GM13977 (cell line): ENCODE data around the gene CDK19.

Source experiments
- DNase-seq: peaks from one replicate; pipeline ENCODE4 v3.0.0; 2012; ENCODE audit warnings: low spot score
- in situ Hi-C: fragments of 300-500 bp; cut with MboI; formaldehyde crosslinking; loops from one replicate; pipeline ENCODE4 v1.12.0; 2022; ENCODE audit warnings: low sequenced_read_pairs, low pct_unique_long_range_greater_than_20kb, mixed read lengths, inconsistent platforms; ENCODE audit not compliant: unreplicated experiment
- TF ChIP-seq, protein P1 (sequence below): IDR thresholded peaks from 2 replicates; pipeline ENCODE4 v1.5.1; 2012; ENCODE audit warnings: mild to moderate bottlenecking, control low read depth; ENCODE audit not compliant: insufficient read depth; ENCODE audit errors: extremely low read depth, missing control alignments

CDK19 gene

DNA sequence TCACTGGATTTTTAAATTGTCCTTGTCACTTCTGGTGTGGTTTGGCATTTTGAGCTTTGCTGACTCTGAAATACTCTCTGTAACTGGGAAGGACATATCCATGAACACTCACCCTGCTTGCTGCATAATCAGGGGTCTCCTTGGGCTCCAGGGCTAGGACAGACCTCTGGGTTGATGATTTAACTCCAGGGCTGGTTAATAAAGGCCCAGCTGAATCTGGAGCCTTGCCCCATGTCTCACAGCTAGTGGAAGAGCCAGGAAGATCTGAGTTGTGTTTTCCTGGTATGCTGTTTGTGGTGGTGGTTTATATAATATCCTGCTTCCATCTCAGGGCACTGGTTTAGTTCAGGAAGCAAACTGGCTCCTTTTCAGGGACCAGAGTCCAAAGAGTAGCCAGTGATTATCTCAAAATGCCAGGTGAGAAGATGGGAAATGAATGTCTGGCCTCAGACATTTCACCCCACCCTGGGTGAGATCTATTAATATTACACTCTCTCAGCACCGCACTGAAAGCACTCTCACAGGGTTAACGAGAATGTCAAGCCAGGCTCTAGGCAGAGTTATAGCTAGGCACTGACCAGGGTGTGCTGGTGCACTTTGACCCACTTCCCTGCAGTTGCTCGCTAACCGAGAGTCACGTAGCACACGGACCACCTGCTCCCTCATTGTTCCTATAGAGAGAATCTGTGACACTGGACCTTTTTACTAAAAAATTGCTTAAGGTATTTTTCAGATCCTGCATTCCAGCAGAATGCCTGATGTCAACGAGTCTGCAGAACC is 248.7 kb downstream of the CDK19 start:
- in situ Hi-C loops: no loop called here
- TF ChIP-seq, protein P1, sequence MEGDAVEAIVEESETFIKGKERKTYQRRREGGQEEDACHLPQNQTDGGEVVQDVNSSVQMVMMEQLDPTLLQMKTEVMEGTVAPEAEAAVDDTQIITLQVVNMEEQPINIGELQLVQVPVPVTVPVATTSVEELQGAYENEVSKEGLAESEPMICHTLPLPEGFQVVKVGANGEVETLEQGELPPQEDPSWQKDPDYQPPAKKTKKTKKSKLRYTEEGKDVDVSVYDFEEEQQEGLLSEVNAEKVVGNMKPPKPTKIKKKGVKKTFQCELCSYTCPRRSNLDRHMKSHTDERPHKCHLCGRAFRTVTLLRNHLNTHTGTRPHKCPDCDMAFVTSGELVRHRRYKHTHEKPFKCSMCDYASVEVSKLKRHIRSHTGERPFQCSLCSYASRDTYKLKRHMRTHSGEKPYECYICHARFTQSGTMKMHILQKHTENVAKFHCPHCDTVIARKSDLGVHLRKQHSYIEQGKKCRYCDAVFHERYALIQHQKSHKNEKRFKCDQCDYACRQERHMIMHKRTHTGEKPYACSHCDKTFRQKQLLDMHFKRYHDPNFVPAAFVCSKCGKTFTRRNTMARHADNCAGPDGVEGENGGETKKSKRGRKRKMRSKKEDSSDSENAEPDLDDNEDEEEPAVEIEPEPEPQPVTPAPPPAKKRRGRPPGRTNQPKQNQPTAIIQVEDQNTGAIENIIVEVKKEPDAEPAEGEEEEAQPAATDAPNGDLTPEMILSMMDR: no peak
- no peak for DNase-seq

DNA sequence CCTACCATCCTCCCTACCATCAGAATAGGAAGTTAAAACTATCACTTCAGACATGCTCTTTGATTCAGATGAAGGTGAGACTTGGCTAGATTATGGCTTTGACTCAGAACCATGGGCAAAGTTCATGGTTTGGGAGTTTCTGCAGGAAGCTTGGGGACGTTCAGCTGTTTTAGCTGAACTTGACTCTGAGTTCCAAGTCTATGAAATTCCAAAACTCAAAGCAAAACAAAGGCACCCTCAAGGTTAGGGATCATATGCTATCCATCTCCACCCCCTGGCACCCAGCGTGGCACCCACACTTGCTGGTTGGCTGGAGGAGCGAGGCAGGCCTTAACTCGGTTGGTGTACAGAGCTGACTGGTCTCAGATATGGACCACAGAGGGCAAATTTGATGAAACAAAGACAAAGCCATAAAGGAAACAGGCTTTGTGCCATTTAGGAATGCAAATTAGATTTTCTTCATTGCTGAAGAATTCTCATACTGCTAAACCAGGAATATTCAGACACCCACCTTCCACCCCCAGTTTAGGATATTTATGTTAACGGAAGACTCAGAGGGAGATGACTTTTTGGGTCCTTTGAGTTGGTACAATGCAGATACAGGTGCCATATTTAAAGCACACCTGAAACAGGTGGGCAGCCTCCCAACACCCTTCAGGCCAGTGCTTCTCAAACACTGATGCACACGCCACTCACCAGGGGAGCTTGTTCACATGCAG is 250.4 kb downstream of the CDK19 start:
- in situ Hi-C loops: no loop called here
- DNase-seq: no peak

DNA sequence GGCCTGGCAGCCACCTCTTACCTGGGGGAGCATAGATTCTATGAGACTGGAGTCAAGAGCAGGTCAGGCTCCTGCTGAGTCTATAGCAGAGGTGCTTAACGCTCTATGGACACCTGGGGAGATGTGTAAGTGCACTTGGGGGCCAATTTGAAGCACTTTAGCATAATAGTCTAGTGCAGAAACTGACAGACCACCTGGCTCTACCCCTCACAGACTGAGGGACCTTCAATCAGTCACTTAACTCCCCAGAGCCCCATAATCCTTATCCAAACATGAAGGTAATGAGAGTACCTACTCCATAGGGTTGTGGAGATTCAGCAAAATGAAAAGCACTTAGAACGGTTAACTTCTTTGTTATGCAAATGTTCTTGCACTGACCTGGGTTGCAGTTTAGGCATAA is 251.6 kb downstream of the CDK19 start:
- in situ Hi-C loops: no loop called here
- TF ChIP-seq, protein P1: no peak
- DNase-seq: no peak

More for the DNA sequence above, 250.4 kb downstream of the CDK19 start:
- TF ChIP-seq, protein P1: no peak

DNA sequence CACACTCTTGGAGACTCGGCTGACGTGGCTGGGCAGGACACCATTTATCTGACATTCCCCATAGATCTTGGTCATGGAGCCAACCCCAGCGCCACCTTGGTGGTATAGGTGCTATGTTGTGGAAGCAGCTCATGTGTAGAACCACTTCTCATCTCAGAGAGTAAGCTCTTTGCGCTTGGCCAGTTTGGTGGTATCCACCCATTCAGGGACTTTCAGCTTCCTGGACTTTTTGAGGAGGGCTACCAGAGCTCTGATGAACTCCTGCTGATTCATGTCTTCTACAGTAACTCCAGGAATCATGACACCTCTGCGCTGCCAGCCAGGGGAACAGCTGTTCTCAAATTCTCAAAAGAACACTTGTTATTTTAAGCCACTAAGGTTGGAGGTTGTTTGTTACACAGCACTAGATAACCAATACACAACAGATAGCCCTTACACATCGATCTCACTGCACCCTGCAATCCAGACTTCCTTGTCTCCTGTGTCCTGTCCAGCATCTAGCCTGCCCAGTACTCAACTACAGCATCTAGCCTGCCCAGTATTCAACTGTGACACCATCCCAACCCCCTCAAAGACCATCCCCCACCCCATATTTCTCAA is 252.9 kb downstream of the CDK19 start:
- no peak for DNase-seq
- in situ Hi-C loops: no loop called here
- TF ChIP-seq, protein P1: no peak

DNA sequence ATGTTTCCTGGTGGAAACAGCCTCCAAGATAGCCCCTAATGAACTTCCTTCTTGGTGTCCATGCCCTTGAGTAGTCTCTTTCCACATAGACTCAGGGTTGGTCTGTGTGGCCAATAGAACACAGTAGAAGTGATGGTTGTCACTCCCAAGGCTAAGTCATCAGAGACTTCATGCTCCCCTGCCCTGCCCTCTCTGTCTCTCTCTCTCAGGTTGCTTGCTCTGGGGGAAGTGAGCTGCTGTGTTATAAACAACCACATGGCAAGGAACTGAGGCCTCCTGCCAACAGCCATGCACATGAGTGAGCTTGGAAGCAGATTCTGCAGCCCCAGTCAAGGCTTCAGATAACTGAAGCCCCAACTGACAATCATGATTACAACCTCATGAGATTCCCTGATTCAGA is 253.6 kb downstream of the CDK19 start:
- in situ Hi-C loops: no loop called here
- no peak for DNase-seq
- TF ChIP-seq, protein P1: no peak

DNA sequence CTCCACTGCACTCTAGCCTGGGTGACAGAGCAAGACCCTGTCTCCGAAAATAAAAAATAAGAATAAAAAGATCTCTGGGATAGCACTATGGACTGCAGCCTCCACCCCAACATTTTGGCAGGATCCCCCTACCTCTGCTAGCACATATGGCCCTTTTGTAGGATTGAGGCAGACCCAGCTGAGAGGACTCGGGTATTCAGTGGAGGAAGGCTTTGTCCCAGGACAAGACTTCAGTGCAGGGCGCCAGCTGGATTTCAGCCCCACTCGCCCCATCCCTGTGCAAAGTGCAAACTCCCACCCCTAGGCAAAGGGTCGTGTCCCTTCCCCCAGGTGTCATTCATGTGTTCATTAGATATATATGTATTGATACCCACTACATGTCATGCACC is 254.3 kb downstream of the CDK19 start:
- in situ Hi-C loops: no loop called here

More for the DNA sequence above, 254.3 kb downstream of the CDK19 start:
- TF ChIP-seq, protein P1: no peak
- no peak for DNase-seq
